ENCODE data around the gene CST7.
A peak's percentile ranks its signal among the peaks of the same experiment; 100 is the strongest.
"Not testable (repeated sequence)": the region's sequence is repeated elsewhere in the genome, so short reads cannot be mapped to it uniquely, and the experiment has no call there.

Gene CST7

DNA sequence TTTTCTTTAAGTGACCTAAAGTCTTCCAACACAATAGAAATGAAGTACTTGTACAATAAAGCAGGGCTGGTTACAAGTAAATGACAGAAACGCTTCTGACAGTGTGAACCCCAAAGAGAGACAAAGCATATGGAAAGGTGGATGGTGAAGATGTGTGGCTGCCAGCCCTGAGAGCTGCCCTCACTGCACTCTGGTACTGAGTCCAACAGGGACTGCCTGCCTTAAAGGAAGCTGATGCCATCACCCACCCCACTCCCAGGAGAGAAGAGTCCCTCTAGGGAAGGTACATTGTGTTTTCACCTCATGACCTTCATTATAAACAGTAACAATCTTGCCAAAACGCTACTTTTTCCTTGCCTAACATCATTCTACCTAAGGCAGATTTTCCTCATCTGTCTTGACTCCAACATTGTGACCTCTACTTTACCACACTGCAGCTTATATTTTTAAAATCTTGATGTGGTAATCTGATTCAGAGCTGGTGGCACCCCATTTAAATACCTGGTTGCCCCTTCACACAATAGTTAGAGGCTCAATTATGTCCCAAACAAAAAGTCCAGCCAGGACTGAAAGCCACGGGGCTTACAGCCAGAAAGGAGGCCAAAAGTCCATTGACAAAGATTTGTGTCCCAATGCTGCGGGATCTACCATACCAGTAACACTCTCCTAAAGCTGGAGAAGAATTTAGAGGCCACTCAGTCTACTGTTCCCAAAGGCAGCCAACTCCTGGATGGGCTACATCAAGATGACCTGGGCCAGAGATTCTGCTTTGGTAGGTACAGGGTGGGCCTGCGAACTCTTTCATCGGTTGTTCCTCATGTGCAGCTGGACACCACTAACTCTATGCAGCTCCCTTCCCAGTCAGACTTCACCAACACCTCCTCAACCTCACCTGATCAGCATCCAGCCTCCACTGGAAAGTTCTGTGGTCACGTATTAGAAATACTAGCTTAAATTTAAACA lies 39.1 kb downstream of the CST7 start:
- DNase-seq = no peak

DNA sequence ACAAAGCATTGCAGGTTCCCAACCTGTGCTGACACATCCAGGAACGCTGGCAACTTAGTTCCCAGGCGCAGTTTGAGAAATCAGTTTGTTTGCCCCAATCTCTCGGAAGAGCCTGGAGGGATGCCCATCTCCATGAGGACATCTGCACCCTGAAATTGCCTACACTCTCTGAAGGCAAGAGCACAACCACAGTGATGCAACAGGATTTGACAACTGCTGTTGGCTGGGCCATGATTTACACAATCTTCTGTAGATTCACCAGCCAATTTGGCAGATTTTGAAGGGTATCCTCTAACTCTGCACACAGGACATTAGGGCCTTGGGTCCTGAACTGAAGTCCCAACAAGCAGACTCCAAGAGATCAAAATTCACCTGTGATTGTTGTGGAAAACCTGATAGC lies 40.1 kb downstream of the CST7 start:
- DNase-seq = no peak

GRCh38 chr20:24990810-24991252 lies 41.8 kb downstream of the CST7 start:
- peak; percentile 19 for DNase-seq

DNA sequence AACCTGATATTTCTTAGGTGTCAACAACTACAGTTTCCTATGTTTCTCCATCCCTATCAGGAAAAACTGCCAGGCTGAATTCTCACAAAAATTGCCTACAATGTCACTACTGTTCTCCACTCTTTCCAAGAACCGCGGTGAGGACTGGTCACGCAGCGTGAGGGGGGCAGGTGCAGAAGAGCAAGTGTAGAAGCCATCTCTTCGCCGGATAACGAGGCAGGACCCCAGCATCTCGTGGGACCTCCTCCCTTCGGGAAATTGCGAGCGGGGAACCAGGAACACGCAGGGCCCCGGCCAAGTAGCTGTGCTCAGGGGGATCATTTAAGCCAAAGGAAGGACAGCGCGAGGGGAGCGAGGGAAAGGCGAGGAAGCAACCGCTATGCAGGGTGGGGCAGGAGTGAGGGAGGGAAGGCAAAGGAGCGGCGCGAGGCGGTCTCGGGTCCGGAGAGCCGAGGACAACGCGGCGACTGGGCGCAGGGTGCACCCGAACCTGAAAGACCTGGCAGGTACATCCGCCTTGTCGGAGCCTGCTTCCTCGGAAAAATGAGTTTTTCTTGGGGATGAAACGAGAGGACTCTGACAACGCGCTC lies 42.9 kb downstream of the CST7 start:
- DNase-seq = no peak

- peak; percentile 95 for DNase-seq
Measured at GRCh38 chr20:24992487-24993205, 43.6 kb downstream of the CST7 start, which contains the start of gene APMAP. APMAP (minus strand) TSS chr20:24992751; CDS start chr20:24992688, 63 bp downstream.

- peak; percentile 77 for DNase-seq
Measured at GRCh38 chr20:24993337-24994185, 44.5 kb downstream of the CST7 start.

GRCh38 chr20:24994186-24994465 lies 45.1 kb downstream of the CST7 start:
- DNase-seq = no peak

DNA sequence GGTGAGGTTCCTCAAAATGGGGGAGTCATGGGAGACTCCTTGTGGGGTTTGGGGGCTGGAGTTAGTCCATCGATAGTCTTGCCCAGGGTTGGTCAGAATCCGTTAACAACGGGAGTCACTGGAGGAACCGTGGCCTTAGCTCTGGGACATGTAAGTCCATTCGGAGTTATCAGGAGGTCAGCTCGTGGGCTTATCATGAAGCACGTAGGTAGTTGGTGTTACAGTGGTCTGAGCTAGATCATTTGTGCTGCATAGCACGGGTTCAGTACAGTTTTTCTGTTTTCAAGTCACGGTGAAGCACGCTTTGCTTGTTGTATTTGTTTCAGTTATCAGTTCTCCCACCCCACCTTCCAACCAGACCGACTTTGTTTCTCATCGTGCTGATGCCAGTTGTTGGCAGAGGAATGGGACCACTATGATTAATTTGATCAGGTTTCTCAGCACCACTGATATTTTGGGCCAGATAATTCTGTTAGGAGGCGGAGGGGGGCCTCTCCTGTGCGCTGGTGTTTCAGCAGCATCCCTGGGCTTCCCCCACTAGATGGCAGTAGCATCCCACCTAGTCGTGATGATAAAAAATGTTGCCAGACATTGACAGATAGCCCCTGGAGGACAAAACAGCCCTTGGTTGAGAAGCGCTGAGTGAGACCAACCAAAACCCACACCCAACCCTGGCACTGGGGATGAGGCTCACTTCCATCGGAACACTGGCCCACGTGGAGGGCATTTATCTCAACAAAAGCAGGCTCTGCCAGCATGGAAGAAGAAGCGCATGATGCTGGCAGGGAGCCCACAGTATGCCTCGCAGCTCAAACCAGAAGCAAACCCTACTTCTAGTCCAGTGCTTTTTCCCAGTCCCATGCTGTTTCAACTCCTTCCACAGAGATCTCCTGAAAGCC lies 45.6 kb downstream of the CST7 start:
- DNase-seq = peak; percentile 74

- DNase-seq = no peak
Measured at GRCh38 chr20:24995741-24996448, 46.8 kb downstream of the CST7 start.

DNA sequence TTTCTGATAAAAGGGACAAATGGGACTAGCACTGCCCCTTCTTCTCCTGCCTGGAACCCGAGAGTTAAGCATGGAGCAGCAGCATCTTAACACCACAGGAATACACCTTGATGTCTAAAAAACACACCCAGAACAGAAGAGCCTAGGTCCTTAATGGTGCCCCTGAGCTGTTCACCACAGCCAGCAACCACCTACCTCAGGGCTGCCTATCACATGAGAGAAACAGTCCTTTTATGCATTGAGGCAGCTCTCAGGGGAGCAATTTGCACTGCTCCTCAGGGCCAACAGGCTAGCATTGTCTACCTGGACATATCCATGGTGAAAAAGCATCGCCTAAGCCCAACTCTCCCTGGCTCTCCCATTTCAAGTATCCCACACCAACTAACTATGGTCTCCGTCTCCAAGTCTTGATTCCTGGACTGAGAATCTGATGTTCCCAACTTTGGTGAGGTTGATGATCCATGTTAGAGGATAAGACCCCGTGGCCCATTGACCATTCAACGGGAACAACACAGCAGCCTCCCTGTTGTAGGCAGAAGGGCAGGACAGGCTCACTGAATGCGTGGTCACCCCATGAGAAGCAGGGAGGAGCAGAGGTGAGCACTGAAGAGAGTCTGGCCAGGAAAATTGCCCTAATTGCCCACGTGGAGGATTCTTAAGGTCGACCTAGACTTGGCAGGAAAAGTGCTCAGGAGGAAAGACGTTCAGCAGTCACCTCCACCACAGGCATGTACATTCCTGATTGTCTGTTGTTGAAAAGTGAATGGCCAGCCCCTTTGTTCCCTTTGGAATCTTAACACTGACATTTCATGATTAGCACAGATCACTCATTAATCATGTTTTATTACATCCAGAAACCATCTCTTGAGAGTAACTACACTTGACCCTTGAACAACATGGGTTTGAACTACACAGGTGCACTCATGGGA lies 47.6 kb downstream of the CST7 start:
- DNase-seq = no peak

- DNase-seq = no peak
Measured at GRCh38 chr20:24998121-24998520, 49.1 kb downstream of the CST7 start.

GRCh38 chr20:24998631-24999445 lies 49.8 kb downstream of the CST7 start:
- no peak for DNase-seq

DNA sequence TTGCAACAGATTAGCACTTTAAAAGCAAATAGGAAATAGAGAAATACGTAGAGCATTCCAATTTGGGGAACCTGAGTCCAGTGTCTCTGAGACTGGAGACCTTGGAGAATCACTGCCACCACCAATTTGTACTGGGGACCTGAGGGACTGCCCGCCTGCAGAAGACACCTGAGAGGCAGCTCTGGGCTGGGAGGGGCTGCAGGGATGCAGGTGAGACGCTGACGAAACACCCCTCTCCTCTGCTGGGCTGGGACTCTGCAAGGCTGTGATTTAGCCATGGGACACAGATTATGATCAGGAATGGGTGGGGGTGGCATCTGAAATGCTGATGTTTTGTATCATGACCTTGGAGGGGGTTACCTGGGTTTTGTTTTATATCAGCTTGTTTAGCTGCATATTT lies 50.5 kb downstream of the CST7 start:
- no peak for DNase-seq

DNA sequence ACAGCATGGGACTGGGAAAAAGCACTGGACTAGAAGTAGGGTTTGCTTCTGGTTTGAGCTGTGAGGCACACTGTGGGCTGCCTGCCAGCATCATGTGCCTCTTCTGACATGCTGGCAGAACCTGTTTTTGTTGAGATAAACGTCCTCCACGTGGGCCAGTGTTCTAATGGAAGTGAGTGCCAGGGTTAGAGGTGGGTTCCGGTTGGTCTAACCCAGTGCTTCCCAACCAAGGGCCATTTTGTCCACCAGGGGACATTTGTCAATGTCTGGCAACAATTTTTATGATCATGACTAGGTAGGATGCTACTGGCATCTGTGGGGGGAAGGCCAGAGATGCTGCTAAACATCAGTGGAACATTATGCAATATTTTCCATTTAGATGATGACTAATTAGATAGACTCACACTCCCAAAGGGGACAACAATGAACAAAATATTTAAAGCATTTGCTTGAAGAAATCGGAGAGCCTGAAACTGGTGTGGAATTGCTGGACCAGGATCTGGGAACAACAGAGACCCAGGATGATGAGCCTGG lies 51.3 kb downstream of the CST7 start:
- DNase-seq = peak; percentile 80

GRCh38 chr20:25001323-25001722 lies 52.3 kb downstream of the CST7 start:
- DNase-seq = not testable (repeated sequence)

DNA sequence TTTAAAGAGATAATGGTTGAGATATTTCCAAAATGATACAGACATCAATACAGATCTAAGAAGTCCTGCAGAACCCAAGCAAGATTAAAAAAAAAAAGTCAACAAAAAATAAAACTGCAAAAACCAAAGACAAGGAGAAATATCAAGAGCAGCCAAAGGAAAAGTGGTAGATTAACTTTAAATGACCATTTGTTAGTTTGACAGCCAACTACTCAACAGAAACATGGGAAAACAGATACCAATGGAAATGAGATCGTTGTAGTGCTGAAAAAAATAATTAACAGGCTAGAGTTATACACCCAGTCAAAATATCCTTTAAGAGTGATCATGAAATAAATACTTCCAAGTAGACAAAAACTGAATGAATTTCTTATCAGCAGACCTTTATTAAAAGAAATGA lies 53.9 kb downstream of the CST7 start:
- DNase-seq = no peak

- peak; percentile 72 for DNase-seq
Measured at GRCh38 chr20:25005220-25005619, 56.2 kb downstream of the CST7 start.

DNA sequence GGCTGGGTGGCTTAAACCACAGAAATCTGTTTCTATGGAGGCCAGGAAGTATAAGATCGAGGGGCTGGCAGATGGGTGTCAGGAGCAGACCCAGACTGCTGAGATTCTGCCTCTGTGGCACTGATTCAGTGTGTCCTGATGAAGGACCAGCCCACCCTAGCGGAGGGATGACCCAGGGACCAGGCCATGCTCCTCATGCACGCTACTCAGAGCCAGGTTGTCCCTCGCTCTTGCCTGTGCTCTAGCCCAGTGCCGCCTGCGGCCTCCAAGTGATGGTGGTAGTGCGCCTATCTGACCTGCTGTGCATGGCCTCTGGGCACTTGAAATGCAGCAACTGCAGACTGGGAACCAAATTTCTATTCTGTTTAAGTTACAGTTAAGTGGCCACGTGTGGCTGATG lies 56.6 kb downstream of the CST7 start:
- DNase-seq = no peak

Measured in NCI-H2029 (cell line).